ENCODE measurements around the gene ROPN1L.

The ROPN1L gene

GRCh38 chr5:10434392-10434791 is 7.3 kb upstream of the ROPN1L start:
- Histone ChIP-seq H3K9me2 (replicated peaks; ENCODE audit: low read depth, low read length) (no peaks in the 10 kb centered on the region), H3K9ac (ENCODE audit: low read depth, low read length, poor library complexity, severe bottlenecking) (no peak overlapping the region), H3K4me1 (ENCODE audit: insufficient read depth, low read length, poor library complexity, severe bottlenecking) (no peaks in the 10 kb centered on the region), H3K27me3 (ENCODE audit: insufficient read depth, low read length, poor library complexity, severe bottlenecking) (no peaks in the 10 kb centered on the region), H2AFZ (ENCODE audit: low read length) (no peak overlapping the region), H3K9me3 (ENCODE audit: insufficient read depth, low read depth, low read length) (no peaks in the 10 kb centered on the region), H3K36me3 (ENCODE audit: insufficient read depth, low read length) (peaks cover 63% of the 10 kb centered on the region; the same call in 1 of the 2 replicates), H3K4me2 (ENCODE audit: low read depth, low read length, poor library complexity, severe bottlenecking) (no peak overlapping the region), H3F3A (ENCODE audit: low read depth) (peaks cover under 1% of the 10 kb centered on the region; the same call in 1 of the 2 replicates), H4K20me1 (ENCODE audit: insufficient read depth, low read length, poor library complexity, severe bottlenecking) (no peaks in the 10 kb centered on the region), H3K79me2 (ENCODE audit: insufficient read depth, low read length) (no peaks in the 10 kb centered on the region), H3K4me3 (ENCODE audit: low read length, poor library complexity, severe bottlenecking) (no peak overlapping the region)
- TF ChIP-seq EZH2phosphoT487 (IDR thresholded peaks at IDR 0.05; ENCODE audit: borderline replicate concordance): no peak
- TF ChIP-seq CTCF (conservative IDR thresholded peaks at IDR 0.05; ENCODE audit: low read length): no peak

- Histone ChIP-seq H3K9ac (ENCODE audit: low read depth, low read length, poor library complexity, severe bottlenecking) (no peak overlapping the region), H3K36me3 (ENCODE audit: insufficient read depth, low read length) (peaks cover 27% of the 10 kb centered on the region; the same call in 1 of the 2 replicates)
- TF ChIP-seq CTCF (conservative IDR thresholded peaks at IDR 0.05; ENCODE audit: low read length) (no peak), EZH2phosphoT487 (IDR thresholded peaks at IDR 0.05; ENCODE audit: borderline replicate concordance) (no peak)
Measured at GRCh38 chr5:10438301-10438700, 3.4 kb upstream of the ROPN1L start.

GRCh38 chr5:10439692-10440091 is 2.0 kb upstream of the ROPN1L start:
- H3K4me2 ChIP-seq (ENCODE audit: low read depth, low read length, poor library complexity, severe bottlenecking): no peak overlapping the region
- peaks cover 7% of the 10 kb centered on the region; the same call in 1 of the 2 replicates for H3F3A ChIP-seq (ENCODE audit: low read depth)
- H3K9ac ChIP-seq (ENCODE audit: low read depth, low read length, poor library complexity, severe bottlenecking): no peak overlapping the region
- no peaks in the 10 kb centered on the region for H3K9me3 ChIP-seq (ENCODE audit: insufficient read depth, low read depth, low read length)
- TF ChIP-seq CTCF (conservative IDR thresholded peaks at IDR 0.05; ENCODE audit: low read length): no peak
- TF ChIP-seq EZH2phosphoT487 (IDR thresholded peaks at IDR 0.05; ENCODE audit: borderline replicate concordance): no peak
- H2AFZ ChIP-seq (ENCODE audit: low read length): no peak overlapping the region
- H4K20me1 ChIP-seq (ENCODE audit: insufficient read depth, low read length, poor library complexity, severe bottlenecking): no peaks in the 10 kb centered on the region
- H3K9me2 ChIP-seq (replicated peaks; ENCODE audit: low read depth, low read length): no peaks in the 10 kb centered on the region
- H3K27me3 ChIP-seq (ENCODE audit: insufficient read depth, low read length, poor library complexity, severe bottlenecking): no peaks in the 10 kb centered on the region
- no peak overlapping the region for H3K4me3 ChIP-seq (ENCODE audit: low read length, poor library complexity, severe bottlenecking)
- no peaks in the 10 kb centered on the region for H3K79me2 ChIP-seq (ENCODE audit: insufficient read depth, low read length)
- H3K36me3 ChIP-seq (ENCODE audit: insufficient read depth, low read length): peaks cover 15% of the 10 kb centered on the region; the same call in 1 of the 2 replicates
- peaks cover 23% of the 10 kb centered on the region for H3K4me1 ChIP-seq (ENCODE audit: insufficient read depth, low read length, poor library complexity, severe bottlenecking)

More at GRCh38 chr5:10438301-10438700, 3.4 kb upstream of the ROPN1L start:
- Histone ChIP-seq H3K4me1 (ENCODE audit: insufficient read depth, low read length, poor library complexity, severe bottlenecking) (peaks cover 14% of the 10 kb centered on the region), H3K4me2 (ENCODE audit: low read depth, low read length, poor library complexity, severe bottlenecking) (no peak overlapping the region), H3K9me3 (ENCODE audit: insufficient read depth, low read depth, low read length) (no peaks in the 10 kb centered on the region), H4K20me1 (ENCODE audit: insufficient read depth, low read length, poor library complexity, severe bottlenecking) (no peaks in the 10 kb centered on the region), H3F3A (ENCODE audit: low read depth) (peaks cover 7% of the 10 kb centered on the region; the same call in 1 of the 2 replicates), H2AFZ (ENCODE audit: low read length) (no peak overlapping the region), H3K9me2 (replicated peaks; ENCODE audit: low read depth, low read length) (no peaks in the 10 kb centered on the region), H3K27me3 (ENCODE audit: insufficient read depth, low read length, poor library complexity, severe bottlenecking) (no peaks in the 10 kb centered on the region), H3K79me2 (ENCODE audit: insufficient read depth, low read length) (no peaks in the 10 kb centered on the region), H3K4me3 (ENCODE audit: low read length, poor library complexity, severe bottlenecking) (no peak overlapping the region)
